ENCODE results near the gene CCDC38.

Gene CCDC38

GRCh38 chr12:95962222-95962621 is 19.8 kb upstream of the CCDC38 start:
- DNase-seq, result no peak

- no peak for DNase-seq
Measured at GRCh38 chr12:95960241-95960640, 17.8 kb upstream of the CCDC38 start.

GRCh38 chr12:95959107-95959506 is 16.7 kb upstream of the CCDC38 start:
- no peak for DNase-seq

GRCh38 chr12:95956557-95957145 is 14.2 kb upstream of the CCDC38 start:
- peak in 11 of 56 donors; percentile 2 to 18 (median 9) for DNase-seq

- DNase-seq, result no peak
Measured at GRCh38 chr12:95955549-95956159, 13.2 kb upstream of the CCDC38 start.

GRCh38 chr12:95953000-95953399 is 10.6 kb upstream of the CCDC38 start:
- no peak for DNase-seq

GRCh38 chr12:95951515-95951914 is 9.1 kb upstream of the CCDC38 start:
- DNase-seq, result no peak

GRCh38 chr12:95949477-95950206 is 7.2 kb upstream of the CCDC38 start:
- DNase-seq, result no peak

- no peak for DNase-seq
Measured at GRCh38 chr12:95944108-95944704, 1.8 kb upstream of the CCDC38 start.

GRCh38 chr12:95943330-95943842 is 972 bp upstream of the CCDC38 start, which contains the start of gene AMDHD1:
TSS of gene AMDHD1 (plus strand) at chr12:95943331. CDS start at chr12:95943399, 68 bp downstream.
- DNase-seq, result peak in 36 of 56 donors; percentile 13 to 77 (median 44)

GRCh38 chr12:95942101-95942523 is 302 bp downstream of the CCDC38 start:
- peak in 1 of 56 donors; percentile 65 for DNase-seq

GRCh38 chr12:95940514-95940913 is 1.9 kb downstream of the CCDC38 start:
- DNase-seq, result no peak

GRCh38 chr12:95922231-95922630 is 20.2 kb downstream of the CCDC38 start:
- peak in 10 of 56 donors; percentile 0 to 52 (median 4) for DNase-seq

GRCh38 chr12:95919110-95919509 is 23.3 kb downstream of the CCDC38 start:
- no peak for DNase-seq

GRCh38 chr12:95918194-95918993 is 24.0 kb downstream of the CCDC38 start:
- peak in 22 of 56 donors; percentile 1 to 34 (median 12) for DNase-seq

- DNase-seq, result no peak
Measured at GRCh38 chr12:95909871-95910270, 32.5 kb downstream of the CCDC38 start.

GRCh38 chr12:95908573-95908972 is 33.8 kb downstream of the CCDC38 start:
- DNase-seq, result no peak

GRCh38 chr12:95898081-95898480 is 44.3 kb downstream of the CCDC38 start:
- no peak for DNase-seq

- DNase-seq, result no peak
Measured at GRCh38 chr12:95896846-95897245, 45.6 kb downstream of the CCDC38 start.

GRCh38 chr12:95890958-95891357 is 51.5 kb downstream of the CCDC38 start:
- no peak for DNase-seq

GRCh38 chr12:95887311-95887710 is 55.1 kb downstream of the CCDC38 start:
- DNase-seq, result no peak
